Common myeloid progenitor, CD34-positive (primary cell): ENCODE results near the gene VPS8.

ENCODE experiments used
- CTCF ChIA-PET: fragments of 350-600 bp; sonication (Branson Sonifier 250); formaldehyde crosslinking; loops from one replicate; lab custom pipeline; 2021; ENCODE audit warnings: antibody characterized with exemption; lab: Charles Lee
- POLR2A ChIA-PET: fragments of 350-600 bp; sonication (Branson Sonifier 250); formaldehyde crosslinking; loops from one replicate; lab custom pipeline; 2021; ENCODE audit warnings: antibody characterized with exemption; lab: Charles Lee
- DNase-seq, 3 donors: peaks; one replicate each; pipeline versions ENCODE4 v3.0.0 to v3.0.0-alpha.2; 2013
- H3K27ac ChIP-seq, 2 experiments: 1 replicate in 1 of 2; 2 replicates in 1 of 2; pipeline ENCODE4 v1.7.0; 2013; ENCODE audit warnings: inconsistent platforms in 2 of 2, low read length in 2 of 2, mild to moderate bottlenecking in 2 of 2, low read depth in 1 of 2, moderate library complexity in 1 of 2; ENCODE audit not compliant: severe bottlenecking in 2 of 2, insufficient read depth in 1 of 2, poor library complexity in 1 of 2
- H3K27me3 ChIP-seq, 5 experiments: replicated peaks in 2 of 5; 1 replicate in 3 of 5; 2 replicates in 2 of 5; pipeline versions ENCODE4 v1.6.1 to v1.7.0; 2013; ENCODE audit warnings: low read length in 4 of 5, mild to moderate bottlenecking in 2 of 5, moderate library complexity in 2 of 5, inconsistent platforms in 1 of 5; ENCODE audit not compliant: insufficient read depth in 5 of 5, control insufficient read depth in 4 of 5
- H3K36me3 ChIP-seq, 4 experiments: 1 replicate in 2 of 4; 2 replicates in 2 of 4; pipeline versions ENCODE4 v1.6.1 to v1.7.0; 2013; ENCODE audit warnings: low read length in 3 of 4, control low read depth in 1 of 4, mild to moderate bottlenecking in 1 of 4; ENCODE audit not compliant: control insufficient read depth in 4 of 4, insufficient read depth in 4 of 4
- H3K4me1 ChIP-seq, 4 experiments: 1 replicate in 3 of 4; 2 replicates in 1 of 4; pipeline versions ENCODE4 v1.6.1 to v1.7.1; 2013; ENCODE audit warnings: low read length in 3 of 4, mild to moderate bottlenecking in 3 of 4, control low read depth in 1 of 4, inconsistent platforms in 1 of 4, moderate library complexity in 1 of 4; ENCODE audit not compliant: control insufficient read depth in 4 of 4, insufficient read depth in 4 of 4; ENCODE audit errors: control extremely low read depth in 1 of 4
- H3K4me3 ChIP-seq, 7 experiments: 1 replicate in 4 of 7; 2 replicates in 3 of 7; pipeline versions ENCODE4 v1.5.1 to v1.7.0; 2013; ENCODE audit warnings: mild to moderate bottlenecking in 7 of 7, low read length in 6 of 7, moderate library complexity in 6 of 7, inconsistent platforms in 2 of 7, low read depth in 2 of 7, control low read depth in 1 of 7; ENCODE audit not compliant: insufficient read depth in 4 of 7, control insufficient read depth in 1 of 7; ENCODE audit errors: extremely low read depth in 1 of 7
- H3K9me3 ChIP-seq, 5 experiments: 1 replicate in 4 of 5; 2 replicates in 1 of 5; pipeline versions ENCODE4 v1.6.1 to v1.7.1; 2013; ENCODE audit warnings: low read length in 4 of 5, mild to moderate bottlenecking in 2 of 5, inconsistent platforms in 1 of 5, low read depth in 1 of 5, moderate library complexity in 1 of 5; ENCODE audit not compliant: control insufficient read depth in 4 of 5, insufficient read depth in 2 of 5; ENCODE audit errors: control extremely low read depth in 1 of 5
- WGBS: methylation state at CpG from one replicate; pipeline ENCODE4 v1.1.5; 2013; ENCODE audit not compliant: insufficient coverage; 5-methylcytosine and 5-hydroxymethylcytosine counted together

The VPS8 gene

GRCh38 chr3:184796551-184796950 is 15.4 kb upstream of the VPS8 start:
- no peak overlapping the region for H3K4me3 ChIP-seq
- 93% methylated on average over 8 of the region's 8 CpGs for WGBS
- no peaks in the 10 kb centered on the region for H3K27me3 ChIP-seq
- H3K9me3 ChIP-seq = no peaks in the 10 kb centered on the region
- no peaks in the 10 kb centered on the region for H3K36me3 ChIP-seq
- no peak overlapping the region for H3K27ac ChIP-seq
- DNase-seq = no peak
- H3K4me1 ChIP-seq = peaks cover 0 to 13% (median 1%) of the 10 kb centered on the region in 4 experiments
- POLR2A ChIA-PET = no interaction called here
- CTCF ChIA-PET = no interaction called here

- Histone ChIP-seq H3K36me3 (no peaks in the 10 kb centered on the region), H3K4me1 (peaks cover 0 to 13% (median 1%) of the 10 kb centered on the region in 4 experiments), H3K9me3 (no peaks in the 10 kb centered on the region), H3K4me3 (no peak overlapping the region), H3K27ac (no peak overlapping the region), H3K27me3 (no peaks in the 10 kb centered on the region)
- CTCF ChIA-PET = interaction anchor here (1.2 kb wide), 1 partner anchor 24 kb away, joined by 3 read pairs; no protein-coding TSS in a partner anchor
- POLR2A ChIA-PET = no interaction called here
- WGBS = 90% methylated on average over 2 of the region's 3 CpGs
- DNase-seq = no peak
Measured at GRCh38 chr3:184796954-184797353, 15.0 kb upstream of the VPS8 start.

- no peak overlapping the region for H3K4me3 ChIP-seq
- ChIA-PET POLR2A (interaction anchor here (0.6 kb wide), 1 partner anchor 122 kb away, joined by 3 read pairs; no protein-coding TSS in a partner anchor), CTCF (interaction anchor here (1.0 to 1.9 kb wide), 4 partner anchors 13 to 285 kb away, joined by 3 to 11 read pairs (median 3); no protein-coding TSS in a partner anchor)
- no peak overlapping the region for H3K27ac ChIP-seq
- DNase-seq = no peak
- WGBS = 94% methylated on average over 3 of the region's 3 CpGs
- H3K27me3 ChIP-seq = no peaks in the 10 kb centered on the region
- H3K36me3 ChIP-seq = no peaks in the 10 kb centered on the region
- H3K9me3 ChIP-seq = no peaks in the 10 kb centered on the region
- H3K4me1 ChIP-seq = peaks cover 0 to 13% (median 1%) of the 10 kb centered on the region in 4 experiments
Measured at GRCh38 chr3:184798120-184798519, 13.8 kb upstream of the VPS8 start.

- Histone ChIP-seq H3K9me3 (no peaks in the 10 kb centered on the region), H3K27me3 (no peaks in the 10 kb centered on the region), H3K4me3 (no peak overlapping the region), H3K36me3 (no peaks in the 10 kb centered on the region), H3K4me1 (peaks cover 2 to 16% (median 6%) of the 10 kb centered on the region in 4 experiments), H3K27ac (no peak overlapping the region)
- CTCF ChIA-PET = interaction anchor here (0.8 to 5.1 kb wide), 13 partner anchors 9 to 248 kb away, joined by 3 to 36 read pairs (median 4); partner anchors contain the start of gene VPS8
- no peak for DNase-seq
- POLR2A ChIA-PET = no interaction called here
- WGBS = 100% methylated on average over 2 of the region's 6 CpGs
Measured at GRCh38 chr3:184800349-184800930, 11.5 kb upstream of the VPS8 start.

- no peak overlapping the region for H3K4me3 ChIP-seq
- ChIA-PET POLR2A (interaction anchor here (1.5 kb wide), 1 partner anchor 16 kb away, joined by 4 read pairs; no protein-coding TSS in a partner anchor), CTCF (interaction anchor here (0.7 to 5.1 kb wide), 18 partner anchors 9 to 248 kb away, joined by 3 to 36 read pairs (median 4); partner anchors contain the start of gene VPS8)
- H3K4me1 ChIP-seq = peaks cover 6 to 21% (median 12%) of the 10 kb centered on the region in 4 experiments
- no peaks in the 10 kb centered on the region for H3K27me3 ChIP-seq
- DNase-seq = no peak
- H3K36me3 ChIP-seq = no peaks in the 10 kb centered on the region
- no peak overlapping the region for H3K27ac ChIP-seq
- H3K9me3 ChIP-seq = no peaks in the 10 kb centered on the region
- 84% methylated on average over 4 of the region's 4 CpGs for WGBS
Measured at GRCh38 chr3:184801241-184801785, 10.7 kb upstream of the VPS8 start.

GRCh38 chr3:184802150-184802549 is 9.8 kb upstream of the VPS8 start:
- Histone ChIP-seq H3K4me1 (peaks cover 6 to 18% (median 12%) of the 10 kb centered on the region in 4 experiments), H3K36me3 (no peaks in the 10 kb centered on the region), H3K27ac (no peak overlapping the region), H3K4me3 (no peak overlapping the region), H3K27me3 (no peaks in the 10 kb centered on the region), H3K9me3 (no peaks in the 10 kb centered on the region)
- ChIA-PET POLR2A (interaction anchor here (1.5 kb wide), 1 partner anchor 17 kb away, joined by 4 read pairs; no protein-coding TSS in a partner anchor), CTCF (interaction anchor here (0.6 to 6.8 kb wide), 15 partner anchors 9 to 1010 kb away, joined by 3 to 47 read pairs (median 6); partner anchors contain the start of gene VPS8)
- no peak for DNase-seq
- no CpG with 5 or more reads among the region's 4 CpGs for WGBS

- DNase-seq = no peak
- Histone ChIP-seq H3K9me3 (no peaks in the 10 kb centered on the region), H3K27me3 (no peaks in the 10 kb centered on the region), H3K27ac (no peak overlapping the region), H3K4me3 (no peak overlapping the region), H3K4me1 (peaks cover 6 to 23% (median 12%) of the 10 kb centered on the region in 4 experiments), H3K36me3 (no peaks in the 10 kb centered on the region)
- CTCF ChIA-PET = interaction anchor here (1.0 to 6.8 kb wide), 14 partner anchors 10 to 392 kb away, joined by 3 to 47 read pairs (median 10); no protein-coding TSS in a partner anchor
- POLR2A ChIA-PET = no interaction called here
- WGBS = 100% methylated on average over 1 of the region's 1 CpG
Measured at GRCh38 chr3:184804801-184805200, 7.2 kb upstream of the VPS8 start.
